ENCODE results near the gene ABCC6.

ABCC6 gene

DNA sequence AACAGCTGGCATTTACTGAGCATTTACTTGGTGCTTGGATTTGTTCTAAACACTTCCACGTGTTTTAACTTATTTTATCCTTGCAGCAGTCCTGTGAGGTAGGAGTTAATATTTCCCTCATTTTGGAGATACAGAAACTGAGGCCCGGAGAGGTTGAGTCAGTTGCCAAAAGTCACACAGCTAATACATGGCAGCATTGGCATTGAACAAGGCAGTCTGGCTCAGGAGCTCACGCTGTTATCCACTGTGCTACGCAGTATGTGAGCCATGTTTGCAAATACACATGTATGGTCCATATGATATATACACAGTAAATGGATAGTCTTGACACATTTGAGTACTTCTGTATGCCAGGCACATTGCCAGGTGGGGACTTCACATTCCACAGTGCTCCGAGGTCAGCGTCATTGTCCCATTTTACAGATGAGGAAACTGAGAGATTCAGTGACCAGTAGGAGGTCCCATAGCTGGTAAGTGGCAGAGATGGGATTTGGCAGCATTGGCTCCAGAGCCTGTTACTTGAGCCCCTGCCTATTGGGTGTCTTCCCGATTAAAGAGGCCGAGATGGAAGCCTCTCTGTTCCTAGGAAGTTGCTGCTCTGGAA is 110.7 kb downstream of the ABCC6 start:
- Histone ChIP-seq H3K27ac (ENCODE audit: insufficient read depth in 1 of 2, low read depth in 1 of 2, low read length in 2 of 2, poor library complexity in 1 of 2, severe bottlenecking in 2 of 2) (peak overlapping the region in 1 of 2 experiments; percentile 31), H3K27me3 (replicated peaks in 2 of 5; ENCODE audit: control insufficient read depth in 4 of 5, insufficient read depth in 5 of 5, low read length in 4 of 5) (no peaks in the 10 kb centered on the region), H3K9me3 (ENCODE audit: control extremely low read depth in 1 of 5, control insufficient read depth in 4 of 5, insufficient read depth in 2 of 5, low read depth in 1 of 5, low read length in 4 of 5) (peaks cover 0 to 14% (median 5%) of the 10 kb centered on the region in 5 experiments), H3K4me1 (ENCODE audit: control extremely low read depth in 1 of 4, control insufficient read depth in 4 of 4, insufficient read depth in 4 of 4, low read length in 3 of 4) (peaks cover 0 to 15% (median 2%) of the 10 kb centered on the region in 4 experiments), H3K4me3 (ENCODE audit: control insufficient read depth in 1 of 7, extremely low read depth in 1 of 7, insufficient read depth in 4 of 7, low read depth in 2 of 7, low read length in 6 of 7) (no peak overlapping the region), H3K36me3 (ENCODE audit: control insufficient read depth in 4 of 4, insufficient read depth in 4 of 4, low read length in 3 of 4) (peaks cover 38 to 94% (median 64%) of the 10 kb centered on the region in 4 experiments)
- WGBS (ENCODE audit: insufficient coverage), result 83% methylated on average over 7 of the region's 8 CpGs
- ChIA-PET POLR2A (no interaction called here), CTCF (interaction anchor here (0.7 to 2.2 kb wide), 6 partner anchors 8 to 52 kb away, joined by 3 to 11 read pairs (median 5); no protein-coding TSS in a partner anchor)
- DNase-seq, result no peak

DNA sequence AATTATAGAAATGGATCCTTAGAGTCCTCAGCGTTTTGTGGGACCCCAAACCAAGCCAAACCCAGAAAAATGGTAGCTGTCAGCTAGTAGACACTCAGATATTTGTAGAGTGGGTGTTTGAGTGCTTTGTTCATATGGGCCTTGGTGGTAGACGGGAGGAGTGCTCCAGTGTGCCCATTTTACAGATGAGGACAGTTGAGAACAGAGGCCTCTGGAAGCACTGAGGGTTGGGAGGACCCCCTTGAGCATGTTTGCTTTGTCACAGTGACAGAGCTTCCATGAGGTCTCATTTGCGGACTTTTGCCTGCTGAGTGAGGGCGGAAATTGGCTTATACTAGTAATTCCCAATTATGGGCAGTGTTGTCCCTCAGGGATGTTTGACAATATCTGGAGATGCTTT is 111.7 kb downstream of the ABCC6 start:
- POLR2A ChIA-PET, result no interaction called here
- H3K27me3 ChIP-seq (replicated peaks in 2 of 5; ENCODE audit: control insufficient read depth in 4 of 5, insufficient read depth in 5 of 5, low read length in 4 of 5), result no peaks in the 10 kb centered on the region
- H3K36me3 ChIP-seq (ENCODE audit: control insufficient read depth in 4 of 4, insufficient read depth in 4 of 4, low read length in 3 of 4), result peaks cover 32 to 92% (median 58%) of the 10 kb centered on the region in 4 experiments

GRCh38 chr16:16110111-16110490 is 113.2 kb downstream of the ABCC6 start:
- 97% methylated on average over 9 of the region's 9 CpGs for WGBS (ENCODE audit: insufficient coverage)
- H3K4me1 ChIP-seq (ENCODE audit: control extremely low read depth in 1 of 4, control insufficient read depth in 4 of 4, insufficient read depth in 4 of 4, low read length in 3 of 4), result peaks cover 0 to 12% (median 2%) of the 10 kb centered on the region in 4 experiments
- H3K27ac ChIP-seq (ENCODE audit: insufficient read depth in 1 of 2, low read depth in 1 of 2, low read length in 2 of 2, poor library complexity in 1 of 2, severe bottlenecking in 2 of 2), result peak overlapping the region in 1 of 2 experiments; percentile 17
- no peaks in the 10 kb centered on the region for H3K27me3 ChIP-seq (replicated peaks in 2 of 5; ENCODE audit: control insufficient read depth in 4 of 5, insufficient read depth in 5 of 5, low read length in 4 of 5)
- POLR2A ChIA-PET, result no interaction called here
- no peak for DNase-seq
- H3K9me3 ChIP-seq (ENCODE audit: control extremely low read depth in 1 of 5, control insufficient read depth in 4 of 5, insufficient read depth in 2 of 5, low read depth in 1 of 5, low read length in 4 of 5), result peaks cover 0 to 2% (median 0%) of the 10 kb centered on the region in 5 experiments
- H3K4me3 ChIP-seq (ENCODE audit: control insufficient read depth in 1 of 7, extremely low read depth in 1 of 7, insufficient read depth in 4 of 7, low read depth in 2 of 7, low read length in 6 of 7), result no peak overlapping the region
- peaks cover 30 to 93% (median 62%) of the 10 kb centered on the region in 4 experiments for H3K36me3 ChIP-seq (ENCODE audit: control insufficient read depth in 4 of 4, insufficient read depth in 4 of 4, low read length in 3 of 4)
- CTCF ChIA-PET, result interaction anchor here (1.4 kb wide), 2 partner anchors 10 to 18 kb away, joined by 5 to 6 read pairs; no protein-coding TSS in a partner anchor

More for the DNA sequence above, 111.7 kb downstream of the ABCC6 start:
- CTCF ChIA-PET, result interaction anchor here (1.0 to 1.8 kb wide), 6 partner anchors 8 to 54 kb away, joined by 3 to 11 read pairs (median 4); no protein-coding TSS in a partner anchor
- DNase-seq, result no peak
- H3K27ac ChIP-seq (ENCODE audit: insufficient read depth in 1 of 2, low read depth in 1 of 2, low read length in 2 of 2, poor library complexity in 1 of 2, severe bottlenecking in 2 of 2), result no peak overlapping the region
- 100% methylated on average over 3 of the region's 4 CpGs for WGBS (ENCODE audit: insufficient coverage)
- peaks cover 0 to 6% (median under 1%) of the 10 kb centered on the region in 5 experiments for H3K9me3 ChIP-seq (ENCODE audit: control extremely low read depth in 1 of 5, control insufficient read depth in 4 of 5, insufficient read depth in 2 of 5, low read depth in 1 of 5, low read length in 4 of 5)
- peaks cover 0 to 12% (median 2%) of the 10 kb centered on the region in 4 experiments for H3K4me1 ChIP-seq (ENCODE audit: control extremely low read depth in 1 of 4, control insufficient read depth in 4 of 4, insufficient read depth in 4 of 4, low read length in 3 of 4)
- no peak overlapping the region for H3K4me3 ChIP-seq (ENCODE audit: control insufficient read depth in 1 of 7, extremely low read depth in 1 of 7, insufficient read depth in 4 of 7, low read depth in 2 of 7, low read length in 6 of 7)

GRCh38 chr16:16109453-16110110 is 113.7 kb downstream of the ABCC6 start:
- CTCF ChIA-PET, result interaction anchor here (0.8 to 3.0 kb wide), 6 partner anchors 8 to 34 kb away, joined by 3 to 17 read pairs (median 6); no protein-coding TSS in a partner anchor
- Histone ChIP-seq H3K4me1 (ENCODE audit: control extremely low read depth in 1 of 4, control insufficient read depth in 4 of 4, insufficient read depth in 4 of 4, low read length in 3 of 4) (peaks cover 0 to 12% (median 2%) of the 10 kb centered on the region in 4 experiments), H3K36me3 (ENCODE audit: control insufficient read depth in 4 of 4, insufficient read depth in 4 of 4, low read length in 3 of 4) (peaks cover 26 to 93% (median 60%) of the 10 kb centered on the region in 4 experiments)

GRCh38 chr16:16108759-16109158 is 114.5 kb downstream of the ABCC6 start:
- DNase-seq, result no peak
- 27% methylated on average over 2 of the region's 6 CpGs for WGBS (ENCODE audit: insufficient coverage)
- POLR2A ChIA-PET, result interaction anchor here (1.8 kb wide), 1 partner anchor 12 kb away, joined by 5 read pairs; no protein-coding TSS in a partner anchor
- Histone ChIP-seq H3K36me3 (ENCODE audit: control insufficient read depth in 4 of 4, insufficient read depth in 4 of 4, low read length in 3 of 4) (peaks cover 26 to 93% (median 58%) of the 10 kb centered on the region in 4 experiments), H3K4me1 (ENCODE audit: control extremely low read depth in 1 of 4, control insufficient read depth in 4 of 4, insufficient read depth in 4 of 4, low read length in 3 of 4) (peaks cover 0 to 13% (median 3%) of the 10 kb centered on the region in 4 experiments), H3K4me3 (ENCODE audit: control insufficient read depth in 1 of 7, extremely low read depth in 1 of 7, insufficient read depth in 4 of 7, low read depth in 2 of 7, low read length in 6 of 7) (no peak overlapping the region), H3K27ac (ENCODE audit: insufficient read depth in 1 of 2, low read depth in 1 of 2, low read length in 2 of 2, poor library complexity in 1 of 2, severe bottlenecking in 2 of 2) (peak overlapping the region; percentile 47 to 71), H3K9me3 (ENCODE audit: control extremely low read depth in 1 of 5, control insufficient read depth in 4 of 5, insufficient read depth in 2 of 5, low read depth in 1 of 5, low read length in 4 of 5) (no peaks in the 10 kb centered on the region), H3K27me3 (replicated peaks in 2 of 5; ENCODE audit: control insufficient read depth in 4 of 5, insufficient read depth in 5 of 5, low read length in 4 of 5) (no peaks in the 10 kb centered on the region)
- CTCF ChIA-PET, result interaction anchor here (0.8 to 3.0 kb wide), 5 partner anchors 9 to 33 kb away, joined by 3 to 17 read pairs (median 7); no protein-coding TSS in a partner anchor

More at GRCh38 chr16:16109453-16110110, 113.7 kb downstream of the ABCC6 start:
- 92% methylated on average over 7 of the region's 8 CpGs for WGBS (ENCODE audit: insufficient coverage)
- H3K27me3 ChIP-seq (replicated peaks in 2 of 5; ENCODE audit: control insufficient read depth in 4 of 5, insufficient read depth in 5 of 5, low read length in 4 of 5), result no peaks in the 10 kb centered on the region
- H3K27ac ChIP-seq (ENCODE audit: insufficient read depth in 1 of 2, low read depth in 1 of 2, low read length in 2 of 2, poor library complexity in 1 of 2, severe bottlenecking in 2 of 2), result peak overlapping the region in 1 of 2 experiments; percentile 71
- POLR2A ChIA-PET, result interaction anchor here (1.8 kb wide), 1 partner anchor 11 kb away, joined by 5 read pairs; no protein-coding TSS in a partner anchor
- H3K4me3 ChIP-seq (ENCODE audit: control insufficient read depth in 1 of 7, extremely low read depth in 1 of 7, insufficient read depth in 4 of 7, low read depth in 2 of 7, low read length in 6 of 7), result no peak overlapping the region
- DNase-seq, result peak in 2 of 3 donors; percentile 47 to 51
- H3K9me3 ChIP-seq (ENCODE audit: control extremely low read depth in 1 of 5, control insufficient read depth in 4 of 5, insufficient read depth in 2 of 5, low read depth in 1 of 5, low read length in 4 of 5), result peaks cover 0 to 1% (median 0%) of the 10 kb centered on the region in 5 experiments

GRCh38 chr16:16107839-16108238 is 115.5 kb downstream of the ABCC6 start:
- peaks cover 0 to 19% (median 5%) of the 10 kb centered on the region in 4 experiments for H3K4me1 ChIP-seq (ENCODE audit: control extremely low read depth in 1 of 4, control insufficient read depth in 4 of 4, insufficient read depth in 4 of 4, low read length in 3 of 4)
- WGBS (ENCODE audit: insufficient coverage), result 96% methylated on average over 6 of the region's 6 CpGs
- H3K27me3 ChIP-seq (replicated peaks in 2 of 5; ENCODE audit: control insufficient read depth in 4 of 5, insufficient read depth in 5 of 5, low read length in 4 of 5), result no peaks in the 10 kb centered on the region
- peak overlapping the region in 1 of 2 experiments; percentile 64 for H3K27ac ChIP-seq (ENCODE audit: insufficient read depth in 1 of 2, low read depth in 1 of 2, low read length in 2 of 2, poor library complexity in 1 of 2, severe bottlenecking in 2 of 2)
- H3K36me3 ChIP-seq (ENCODE audit: control insufficient read depth in 4 of 4, insufficient read depth in 4 of 4, low read length in 3 of 4), result peaks cover 27 to 92% (median 57%) of the 10 kb centered on the region in 4 experiments
- ChIA-PET POLR2A (interaction anchor here (1.8 kb wide), 1 partner anchor 12 kb away, joined by 5 read pairs; no protein-coding TSS in a partner anchor), CTCF (interaction anchor here (0.8 to 3.0 kb wide), 5 partner anchors 10 to 48 kb away, joined by 3 to 17 read pairs (median 7); no protein-coding TSS in a partner anchor)
- no peak overlapping the region for H3K4me3 ChIP-seq (ENCODE audit: control insufficient read depth in 1 of 7, extremely low read depth in 1 of 7, insufficient read depth in 4 of 7, low read depth in 2 of 7, low read length in 6 of 7)
- no peaks in the 10 kb centered on the region for H3K9me3 ChIP-seq (ENCODE audit: control extremely low read depth in 1 of 5, control insufficient read depth in 4 of 5, insufficient read depth in 2 of 5, low read depth in 1 of 5, low read length in 4 of 5)
- DNase-seq, result no peak

Data from common myeloid progenitor, CD34-positive (primary cell).